Fibroblast of villous mesenchyme (primary cell): Measurements from ENCODE around the gene RASSF7. TPM values are rescaled to one million over a fixed set of nuclear protein-coding genes. Genes with fewer than 3 reads are reported as not detected.

ENCODE experiments used
- DNase-seq: peaks from one replicate; pipeline ENCODE4 v3.0.0-alpha.2; 2010; ENCODE audit warnings: low read depth
- H3K4me3 ChIP-seq: 2 replicates; pipeline ENCODE4 v1.5.1; 2011; ENCODE audit warnings: low read depth, mild to moderate bottlenecking, low read length
- CTCF ChIP-seq: IDR thresholded peaks from 2 replicates; pipeline ENCODE4 v1.5.1; 2012; ENCODE audit warnings: low read depth, mild to moderate bottlenecking, low read length; ENCODE audit not compliant: insufficient read depth
- total RNA-seq: library from RNA; depleted of rRNA; stranded (reverse); fragments of >200 nt; gene quantifications from 2 replicates; pipeline ENCODE4 v1.2.3, GENCODE V29; 2012

The RASSF7 gene
- total RNA-seq, 1 donor = 15.5 TPM

GRCh38 chr11:534396-535209 is 26.2 kb upstream of the RASSF7 start:
- peak overlapping the region; percentile 79 for H3K4me3 ChIP-seq
- TF ChIP-seq CTCF = no peak
- peak; percentile 17 for DNase-seq

GRCh38 chr11:535210-535518 is 25.6 kb upstream of the RASSF7 start:
- no peak for TF ChIP-seq CTCF
- peak overlapping the region; percentile 79 for H3K4me3 ChIP-seq
- DNase-seq = no peak

- TF ChIP-seq CTCF = no peak
- DNase-seq = peak; percentile 95
- H3K4me3 ChIP-seq = peak within 1 kb of the TSS; percentile 79
These were observed 25.0 kb upstream of the RASSF7 start, which contains the start of gene HRAS for GRCh38 chr11:535519-536454. Gene HRAS (minus strand): TSS chr11:535576.

- TF ChIP-seq CTCF = no peak
- DNase-seq = peak; percentile 92
- H3K4me3 ChIP-seq = peak within 1 kb of the TSS; percentile 65
These were observed 23.7 kb upstream of the RASSF7 start, which contains the start of gene LRRC56 for GRCh38 chr11:536841-537621. Gene LRRC56 (plus strand): TSS chr11:537527. CDS start chr11:540685, 3,158 bp downstream.

- no peak for TF ChIP-seq CTCF
- H3K4me3 ChIP-seq = peak overlapping the region; percentile 59
- no peak for DNase-seq
These were observed 22.9 kb upstream of the RASSF7 start for GRCh38 chr11:537622-538430.
